GM18499 (cell line): ENCODE measurements around the gene FGA.

Experiments used
- ATAC-seq: cut with Tn5 transposase; IDR thresholded peaks from one replicate; pipeline ENCODE4 v1.9.1; 2021; ENCODE audit warnings: moderate number of reproducible peaks; ENCODE audit not compliant: insufficient read depth, unreplicated experiment

The FGA gene

DNA sequence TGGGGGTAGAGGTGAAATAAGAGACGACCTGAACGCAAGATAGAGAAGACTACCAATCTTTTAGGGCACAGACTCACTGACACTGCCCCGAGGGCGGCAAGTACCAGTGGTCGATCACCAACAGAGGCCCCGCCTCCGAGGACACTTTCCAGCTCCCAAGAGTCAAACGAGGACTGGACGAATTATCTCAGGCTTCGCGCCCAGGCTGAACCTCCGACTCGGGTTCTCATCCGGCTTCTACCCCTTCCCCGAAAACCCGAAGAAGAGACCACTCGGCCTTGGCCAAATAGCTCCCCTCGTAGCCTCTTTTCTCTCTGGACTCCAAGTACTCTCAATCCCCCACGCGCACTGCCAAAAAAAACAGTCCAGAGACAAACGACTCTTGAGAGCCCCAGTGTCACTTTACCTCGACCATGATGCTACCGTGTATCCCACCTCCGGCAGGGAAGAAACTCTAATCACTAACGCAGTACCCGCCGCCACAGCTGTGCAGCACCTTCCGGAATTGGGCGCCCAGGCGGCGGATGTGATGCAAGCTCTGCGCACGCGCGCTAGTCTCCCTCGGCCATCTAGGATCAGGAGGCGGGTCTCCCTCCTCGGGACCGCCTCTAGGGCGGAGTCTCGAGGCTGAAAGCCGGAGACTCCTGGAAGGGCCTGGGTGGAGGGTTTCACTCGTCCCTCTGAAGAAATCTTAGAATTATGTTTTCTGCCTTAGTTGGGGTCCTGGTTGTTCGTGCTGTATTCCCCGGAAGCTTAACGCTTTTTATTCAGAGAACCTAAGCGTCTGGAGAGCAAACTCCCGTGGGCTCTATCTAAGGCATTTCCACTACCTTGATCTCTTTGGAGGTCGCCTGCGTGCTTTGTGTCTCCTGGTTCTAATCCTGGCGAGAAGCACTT, 40.4 kb downstream of the FGA start, which contains the start of gene PLRG1:
Gene PLRG1 (minus strand): TSS at position 507 of the 897 bp plus-strand sequence. CDS start 92 bp downstream, at position 415.
- ATAC-seq = peak; percentile 96

DNA sequence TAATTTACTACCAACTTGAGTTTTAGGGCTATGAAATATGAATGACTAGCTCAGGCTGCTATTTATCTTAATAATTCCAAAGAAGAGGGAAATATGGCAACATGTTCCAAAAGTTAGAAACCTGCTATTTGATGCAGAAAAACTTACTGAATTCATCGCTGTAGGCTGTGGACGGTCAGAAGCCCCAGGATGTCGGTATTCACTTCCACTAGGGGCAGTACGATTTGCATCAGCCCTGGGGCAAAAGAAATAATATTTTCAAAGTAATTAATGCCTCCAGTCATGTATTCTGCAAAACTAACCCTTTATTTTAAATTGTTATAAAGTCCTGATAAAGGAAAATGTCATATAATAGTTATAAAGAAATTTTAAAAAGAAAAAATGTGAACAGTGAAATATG, 44.9 kb downstream of the FGA start:
- ATAC-seq = no peak

DNA sequence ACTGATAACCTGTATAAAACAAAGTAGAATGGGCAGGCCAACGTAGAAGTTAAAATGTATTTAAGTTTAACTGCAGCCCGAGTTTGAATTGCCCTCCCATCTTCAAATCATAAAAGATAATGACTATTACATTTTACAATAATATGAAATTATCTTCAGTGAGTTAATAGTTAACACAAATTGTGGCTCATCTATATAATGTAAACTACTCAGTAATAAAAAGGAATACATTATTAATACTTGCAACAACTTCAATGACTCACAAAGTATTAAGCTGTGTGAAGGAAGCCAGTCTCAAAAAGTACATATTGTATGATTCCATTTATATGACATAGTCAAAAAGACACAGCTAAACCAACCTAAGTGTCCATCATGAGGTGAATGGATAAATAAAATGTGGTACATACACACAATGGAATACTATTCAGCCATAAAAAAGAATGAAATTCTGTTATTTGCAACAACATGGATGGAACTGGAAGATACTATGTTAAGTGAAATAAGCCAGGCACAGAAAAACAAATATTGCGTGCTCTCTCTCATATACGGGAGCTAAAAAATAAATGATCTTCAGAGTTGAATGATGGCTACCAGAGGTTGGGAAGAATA, 48.2 kb downstream of the FGA start:
- ATAC-seq = no peak
